GM18909 (cell line): ENCODE data around the gene PPP6C.

ENCODE experiments used
- ATAC-seq: cut with Tn5 transposase; IDR thresholded peaks from one replicate; pipeline ENCODE4 v1.9.1; 2021; ENCODE audit warnings: mild to moderate bottlenecking; ENCODE audit not compliant: unreplicated experiment, poor library complexity

Gene PPP6C

DNA sequence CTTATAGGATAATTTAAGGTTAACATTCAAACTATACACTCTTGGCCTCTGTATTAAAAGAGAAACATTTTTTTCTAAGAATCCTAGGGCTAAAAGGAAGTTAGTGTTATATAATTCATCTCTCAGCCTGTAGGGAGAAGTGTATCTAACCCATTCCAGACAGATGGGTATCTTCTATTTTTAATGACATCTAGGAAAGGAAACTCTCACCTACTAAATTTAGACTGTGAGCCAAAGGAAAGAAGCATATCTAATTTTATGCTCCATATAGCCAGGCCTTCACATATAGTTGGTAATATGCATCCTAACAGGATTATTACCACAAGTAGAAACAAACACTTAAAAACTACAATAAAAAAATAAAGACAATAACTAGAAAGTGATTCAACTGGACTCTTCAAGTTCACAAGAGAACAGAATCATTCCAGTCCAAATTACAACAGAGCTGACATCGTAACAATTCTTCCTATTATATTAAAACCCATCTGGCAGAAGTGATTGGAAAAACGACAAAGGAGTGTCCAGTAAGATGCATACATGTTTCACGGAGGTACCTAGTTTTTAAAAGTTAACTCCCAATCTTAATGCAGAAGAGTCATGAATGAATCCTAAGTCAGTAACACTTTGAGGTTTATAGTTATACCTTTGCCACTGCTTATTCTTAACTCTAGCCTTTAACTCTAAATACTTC lies 85.7 kb downstream of the PPP6C start:
- ATAC-seq = no peak

DNA sequence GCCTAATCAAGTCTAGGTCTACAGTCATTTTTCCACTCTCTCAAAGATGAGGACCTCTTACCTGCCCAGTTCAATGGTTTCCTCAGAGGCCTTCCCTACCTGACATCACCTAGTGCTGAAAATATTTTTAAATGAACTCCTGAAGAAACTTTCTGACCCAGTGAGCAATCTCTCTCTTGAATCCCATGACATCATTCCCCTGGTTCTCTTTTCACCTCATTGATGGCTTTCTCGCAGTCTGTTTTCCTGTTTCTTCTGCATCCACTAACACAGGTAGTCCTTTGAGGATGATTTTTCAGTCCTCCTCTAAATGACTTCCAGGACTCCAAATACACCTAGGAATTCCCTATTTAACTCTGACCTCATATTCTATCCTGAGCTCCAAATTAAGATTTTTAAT lies 86.6 kb downstream of the PPP6C start:
- ATAC-seq = no peak

DNA sequence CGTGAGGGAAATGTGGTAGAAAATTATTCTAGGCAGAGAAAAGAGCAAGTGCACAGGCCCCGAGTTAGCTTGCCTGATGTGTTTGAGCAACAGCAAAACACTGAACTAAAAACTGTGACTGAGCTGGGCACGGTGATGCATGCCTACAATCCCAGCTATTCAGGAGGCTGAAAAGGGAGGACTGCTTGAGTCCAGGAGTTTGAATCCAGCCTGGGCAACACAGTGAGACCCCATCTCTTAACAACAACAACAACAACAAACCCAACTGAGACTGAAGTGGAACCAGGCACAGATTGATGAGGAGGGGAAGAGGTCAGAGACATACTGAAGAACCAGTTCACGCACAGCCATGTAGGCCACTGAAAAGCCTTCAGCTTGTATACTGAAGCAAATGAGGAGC lies 88.8 kb downstream of the PPP6C start:
- no peak for ATAC-seq

GRCh38 chr9:125099816-125100215 lies 89.8 kb downstream of the PPP6C start:
- no peak for ATAC-seq
